NCI-H2196 (cell line): Measurements from ENCODE around the gene CYREN.
"Not testable (repeated sequence)": the region's sequence is repeated elsewhere in the genome, so short reads cannot be mapped to it uniquely, and the experiment has no call there.

ENCODE experiments used
- DNase-seq: peaks from one replicate; lab custom pipeline; 2025; ENCODE audit not compliant: unreplicated experiment; lab: John Stamatoyannopoulos, UW

CYREN gene

GRCh38 chr7:135170274-135170997, at the start of gene CYREN:
Gene CYREN, minus strand, starts transcription at chr7:135170707. Its CDS starts 1,785 bp downstream, at chr7:135168922.
- DNase-seq, result peak; percentile 96

- no peak for DNase-seq
These were observed 47.4 kb upstream of the CYREN start for GRCh38 chr7:135217645-135218509.

GRCh38 chr7:135215698-135216097, 45.2 kb upstream of the CYREN start:
- DNase-seq, result no peak

GRCh38 chr7:135215180-135215579, 44.7 kb upstream of the CYREN start:
- no peak for DNase-seq

GRCh38 chr7:135213831-135214230, 43.3 kb upstream of the CYREN start:
- no peak for DNase-seq

- not testable (repeated sequence) for DNase-seq
These were observed 41.6 kb upstream of the CYREN start for GRCh38 chr7:135211946-135212685.

- peak; percentile 90 for DNase-seq
These were observed 40.9 kb upstream of the CYREN start, which contains the start of gene WDR91 for GRCh38 chr7:135211179-135211945. Gene WDR91, minus strand, starts transcription at chr7:135211526. Its CDS starts 24 bp downstream, at chr7:135211502.

- peak; percentile 13 for DNase-seq
These were observed 40.3 kb upstream of the CYREN start for GRCh38 chr7:135210888-135211178.

- no peak for DNase-seq
These were observed 38.8 kb upstream of the CYREN start for GRCh38 chr7:135209225-135209834.

GRCh38 chr7:135208102-135208793, 37.7 kb upstream of the CYREN start:
- no peak for DNase-seq

GRCh38 chr7:135207406-135208101, 37.0 kb upstream of the CYREN start:
- DNase-seq, result no peak

GRCh38 chr7:135206941-135207391, 36.5 kb upstream of the CYREN start:
- no peak for DNase-seq

GRCh38 chr7:135205850-135206249, 35.3 kb upstream of the CYREN start:
- no peak for DNase-seq

GRCh38 chr7:135204876-135205275, 34.4 kb upstream of the CYREN start:
- DNase-seq, result no peak

GRCh38 chr7:135204341-135204749, 33.8 kb upstream of the CYREN start:
- no peak for DNase-seq

GRCh38 chr7:135201350-135201749, 30.8 kb upstream of the CYREN start:
- DNase-seq, result no peak

- peak; percentile 7 for DNase-seq
These were observed 30.4 kb upstream of the CYREN start for GRCh38 chr7:135200821-135201331.

GRCh38 chr7:135199439-135199838, 28.9 kb upstream of the CYREN start:
- DNase-seq, result no peak
